Activated naive CD8-positive, alpha-beta T cell treated with anti-CD3 and anti-CD28 coated beads, Interleukin-2, amount 10 ng/mL, durations not matched to agents 7 days and 5 days (primary cell): Measurements from ENCODE around the gene TM4SF20. TPM values are rescaled to one million over a fixed set of nuclear protein-coding genes. Genes with fewer than 3 reads are reported as not detected.
"Not testable (repeated sequence)": the region's sequence is repeated elsewhere in the genome, so short reads cannot be mapped to it uniquely, and the experiment has no call there.

ENCODE experiments used
- ATAC-seq: fragments of 150-1000 bp; cut with Tn5 transposase; one replicate; pipeline ENCODE4 v1.10.0; 2021; ENCODE audit warnings: low read depth, moderate library complexity
- POLR2A ChIA-PET: fragments of 350-600 bp; sonication (Branson Sonifier 250); formaldehyde crosslinking; loops from one replicate; lab custom pipeline; 2021; ENCODE audit warnings: antibody characterized with exemption; lab: Charles Lee
- DNase-seq: peaks from one replicate; pipeline ENCODE4 v3.0.0; 2021
- H3K27ac Mint-ChIP-seq: one replicate; pipeline ENCODE4 v1.8.0; 2022; ENCODE audit warnings: mild to moderate bottlenecking, mixed read lengths
- H3K27me3 Mint-ChIP-seq: one replicate; pipeline ENCODE4 v1.8.0; 2022; ENCODE audit warnings: mild to moderate bottlenecking, moderate library complexity, mixed read lengths
- H3K36me3 Mint-ChIP-seq: one replicate; pipeline ENCODE4 v1.8.0; 2021; ENCODE audit warnings: mild to moderate bottlenecking, mixed read lengths
- H3K4me1 Mint-ChIP-seq: one replicate; pipeline ENCODE4 v1.8.0; 2021; ENCODE audit warnings: mixed read lengths
- H3K4me3 Mint-ChIP-seq: one replicate; pipeline ENCODE4 v1.8.0; 2022; ENCODE audit warnings: mild to moderate bottlenecking, moderate library complexity, mixed read lengths
- H3K9me3 Mint-ChIP-seq: one replicate; pipeline ENCODE4 v1.8.0; 2021; ENCODE audit warnings: mixed read lengths
- total RNA-seq, 2 experiments: library from RNA; stranded (reverse); gene quantifications; one replicate each; pipeline ENCODE4 v1.2.3, GENCODE V29; 2021

Gene TM4SF20
- total RNA-seq, 2 experiments from 2014 or later, result not detected

GRCh38 chr2:227389231-227389630, 10.1 kb upstream of the TM4SF20 start:
- Mint-ChIP-seq H3K27me3 (peaks cover 2% of the 10 kb centered on the region), H3K9me3 (no peaks in the 10 kb centered on the region), H3K4me1 (peaks cover 2% of the 10 kb centered on the region), H3K27ac (no peak overlapping the region), H3K4me3 (no peak overlapping the region), H3K36me3 (no peaks in the 10 kb centered on the region)
- no peak for ATAC-seq
- POLR2A ChIA-PET, result no interaction called here
- DNase-seq, result no peak

- peaks cover 2% of the 10 kb centered on the region for H3K27me3 Mint-ChIP-seq
- POLR2A ChIA-PET, result no interaction called here
- no peaks in the 10 kb centered on the region for H3K9me3 Mint-ChIP-seq
Measured at GRCh38 chr2:227388537-227389011, 9.5 kb upstream of the TM4SF20 start.

GRCh38 chr2:227387583-227387982, 8.5 kb upstream of the TM4SF20 start, which contains the start of gene SCYGR1:
SCYGR1 (minus strand) TSS chr2:227387949; CDS start chr2:227387949, 0 bp downstream.
- H3K4me3 Mint-ChIP-seq, H3K9me3 Mint-ChIP-seq, DNase-seq, H3K27ac Mint-ChIP-seq, H3K36me3 Mint-ChIP-seq, ATAC-seq, H3K27me3 Mint-ChIP-seq, H3K4me1 Mint-ChIP-seq, POLR2A ChIA-PET: not testable (repeated sequence)

More at GRCh38 chr2:227388537-227389011, 9.5 kb upstream of the TM4SF20 start:
- Mint-ChIP-seq H3K4me1 (peaks cover 2% of the 10 kb centered on the region), H3K4me3 (no peak overlapping the region), H3K27ac (no peak overlapping the region), H3K36me3 (no peaks in the 10 kb centered on the region)
- DNase-seq, result no peak
- ATAC-seq, result no peak

GRCh38 chr2:227386630-227387029, 7.5 kb upstream of the TM4SF20 start:
- no peak for DNase-seq
- ATAC-seq, result no peak
- Mint-ChIP-seq H3K4me3 (no peak overlapping the region), H3K9me3 (peaks cover 6% of the 10 kb centered on the region), H3K27ac (no peak overlapping the region), H3K27me3 (peaks cover 2% of the 10 kb centered on the region), H3K4me1 (peaks cover 2% of the 10 kb centered on the region), H3K36me3 (no peaks in the 10 kb centered on the region)
- POLR2A ChIA-PET, result no interaction called here

GRCh38 chr2:227383686-227384085, 4.6 kb upstream of the TM4SF20 start:
- H3K36me3 Mint-ChIP-seq, result no peaks in the 10 kb centered on the region
- H3K27ac Mint-ChIP-seq, result no peak overlapping the region
- peaks cover 2% of the 10 kb centered on the region for H3K4me1 Mint-ChIP-seq
- no peak overlapping the region for H3K4me3 Mint-ChIP-seq
- POLR2A ChIA-PET, result no interaction called here
- H3K9me3 Mint-ChIP-seq, result peaks cover 6% of the 10 kb centered on the region
- ATAC-seq, result no peak
- DNase-seq, result no peak
- H3K27me3 Mint-ChIP-seq, result peaks cover 3% of the 10 kb centered on the region

- POLR2A ChIA-PET, DNase-seq, H3K27ac Mint-ChIP-seq, H3K36me3 Mint-ChIP-seq, H3K27me3 Mint-ChIP-seq, ATAC-seq, H3K9me3 Mint-ChIP-seq, H3K4me3 Mint-ChIP-seq, H3K4me1 Mint-ChIP-seq: not testable (repeated sequence)
Measured at GRCh38 chr2:227382241-227382835, 3.2 kb upstream of the TM4SF20 start.

- H3K9me3 Mint-ChIP-seq, result peaks cover 6% of the 10 kb centered on the region
- peaks cover 3% of the 10 kb centered on the region for H3K27me3 Mint-ChIP-seq
- POLR2A ChIA-PET, result no interaction called here
- ATAC-seq (no peak), DNase-seq (no peak)
- H3K4me1 Mint-ChIP-seq, result no peaks in the 10 kb centered on the region
- no peak overlapping the region for H3K4me3 Mint-ChIP-seq
- H3K36me3 Mint-ChIP-seq, result no peaks in the 10 kb centered on the region
- H3K27ac Mint-ChIP-seq, result no peak overlapping the region
Measured at GRCh38 chr2:227378371-227378782, 729 bp downstream of the TM4SF20 start.

GRCh38 chr2:227377467-227378351, 1.4 kb downstream of the TM4SF20 start:
- Mint-ChIP-seq H3K4me3 (no peak overlapping the region), H3K4me1 (peaks cover 3% of the 10 kb centered on the region), H3K9me3 (peaks cover 6% of the 10 kb centered on the region), H3K27me3 (peaks cover 3% of the 10 kb centered on the region), H3K36me3 (no peaks in the 10 kb centered on the region), H3K27ac (no peak overlapping the region)
- ATAC-seq (no peak), DNase-seq (no peak)
- POLR2A ChIA-PET, result no interaction called here

- Mint-ChIP-seq H3K36me3 (no peaks in the 10 kb centered on the region), H3K27me3 (peaks cover 3% of the 10 kb centered on the region), H3K4me3 (no peak overlapping the region), H3K27ac (no peak overlapping the region), H3K9me3 (peaks cover under 1% of the 10 kb centered on the region), H3K4me1 (peaks cover 3% of the 10 kb centered on the region)
- ATAC-seq (no peak), DNase-seq (no peak)
- POLR2A ChIA-PET, result no interaction called here
Measured at GRCh38 chr2:227376656-227377396, 2.3 kb downstream of the TM4SF20 start.

GRCh38 chr2:227374158-227374557, 4.9 kb downstream of the TM4SF20 start:
- Mint-ChIP-seq H3K36me3 (no peaks in the 10 kb centered on the region), H3K27ac (no peak overlapping the region), H3K4me3 (no peak overlapping the region), H3K9me3 (no peaks in the 10 kb centered on the region), H3K27me3 (peaks cover 6% of the 10 kb centered on the region), H3K4me1 (peaks cover 3% of the 10 kb centered on the region)
- ATAC-seq (peak; percentile 75), DNase-seq (no peak)
- POLR2A ChIA-PET, result no interaction called here

- ATAC-seq (no peak), DNase-seq (no peak)
- Mint-ChIP-seq H3K36me3 (no peaks in the 10 kb centered on the region), H3K9me3 (no peaks in the 10 kb centered on the region), H3K27ac (no peak overlapping the region), H3K4me1 (peaks cover 3% of the 10 kb centered on the region), H3K27me3 (peaks cover 4% of the 10 kb centered on the region), H3K4me3 (no peak overlapping the region)
- POLR2A ChIA-PET, result no interaction called here
Measured at GRCh38 chr2:227373389-227373788, 5.7 kb downstream of the TM4SF20 start.

GRCh38 chr2:227370791-227371312, 8.3 kb downstream of the TM4SF20 start:
- Mint-ChIP-seq H3K27me3 (peaks cover 4% of the 10 kb centered on the region), H3K27ac (no peak overlapping the region), H3K9me3 (no peaks in the 10 kb centered on the region), H3K36me3 (no peaks in the 10 kb centered on the region), H3K4me3 (no peak overlapping the region), H3K4me1 (peaks cover 3% of the 10 kb centered on the region)
- POLR2A ChIA-PET, result interaction anchor here (0.6 kb wide), 1 partner anchor 161 kb away, joined by 3 read pairs; no protein-coding TSS in a partner anchor
- DNase-seq (no peak), ATAC-seq (no peak)

GRCh38 chr2:227370092-227370491, 9.0 kb downstream of the TM4SF20 start:
- peaks cover 3% of the 10 kb centered on the region for H3K4me1 Mint-ChIP-seq

More at GRCh38 chr2:227370092-227370491, 9.0 kb downstream of the TM4SF20 start:
- Mint-ChIP-seq H3K27ac (no peak overlapping the region), H3K9me3 (no peaks in the 10 kb centered on the region), H3K4me3 (no peak overlapping the region), H3K27me3 (peaks cover 4% of the 10 kb centered on the region), H3K36me3 (no peaks in the 10 kb centered on the region)
- no peak for ATAC-seq
- DNase-seq, result no peak
- POLR2A ChIA-PET, result no interaction called here
